Esophagus (tissue), 2 donors: ENCODE measurements around the gene MSANTD4. TPM values are rescaled to one million over a fixed set of nuclear protein-coding genes. Genes with fewer than 3 reads are reported as not detected.
"Not testable (repeated sequence)": the region's sequence is repeated elsewhere in the genome, so short reads cannot be mapped to it uniquely, and the experiment has no call there.

ENCODE experiments used
- H3K27ac ChIP-seq, 2 donors: one replicate each; pipeline ENCODE4 v1.5.1; 2013; ENCODE audit warnings: low read depth in 2 of 2, mild to moderate bottlenecking in 2 of 2, inconsistent platforms in 1 of 2, low read length in 1 of 2, moderate library complexity in 1 of 2
- H3K27me3 ChIP-seq, 2 donors: one replicate each; pipeline ENCODE4 v1.6.1; 2013; ENCODE audit warnings: low read length in 2 of 2, control low read depth in 1 of 2, mild to moderate bottlenecking in 1 of 2; ENCODE audit not compliant: insufficient read depth in 2 of 2, control insufficient read depth in 1 of 2
- H3K36me3 ChIP-seq, 2 donors: one replicate each; pipeline ENCODE4 v1.6.1; 2013; ENCODE audit warnings: low read length in 1 of 2; ENCODE audit not compliant: control insufficient read depth in 2 of 2, insufficient read depth in 2 of 2
- H3K4me1 ChIP-seq, 2 donors: one replicate each; pipeline ENCODE4 v1.6.1; 2013; ENCODE audit warnings: low read length in 1 of 2; ENCODE audit not compliant: control insufficient read depth in 2 of 2, insufficient read depth in 2 of 2
- H3K4me3 ChIP-seq, 2 donors: one replicate each; pipeline ENCODE4 v1.5.1; 2013; ENCODE audit warnings: low read length in 2 of 2, mild to moderate bottlenecking in 2 of 2, low read depth in 1 of 2, moderate library complexity in 1 of 2
- H3K9me3 ChIP-seq, 2 donors: one replicate each; pipeline ENCODE4 v1.6.1; 2013; ENCODE audit warnings: mild to moderate bottlenecking in 2 of 2, low read depth in 1 of 2, low read length in 1 of 2, moderate library complexity in 1 of 2; ENCODE audit not compliant: control insufficient read depth in 2 of 2, insufficient read depth in 1 of 2
- WGBS, 2 donors: extraction: QIAGEN DNeasy Blood & Tissue Kit; methylation state at CpG; one replicate each; pipeline ENCODE4 v1.1.7; 2013; 5-methylcytosine and 5-hydroxymethylcytosine counted together
- polyA plus RNA-seq, 2 donors: library from polyadenylated mRNA; stranded (reverse); fragments of 200-250 nt; gene quantifications; one replicate each; pipeline ENCODE4 v1.2.3, GENCODE V29; 2013
- donor health status: healthy with polysubstance abuse.
- donor health status: Bipolar disorder and iron deficiency.

The MSANTD4 gene
- 1 to 10 TPM; 2.4 to 2.7 TPM for polyA plus RNA-seq

DNA sequence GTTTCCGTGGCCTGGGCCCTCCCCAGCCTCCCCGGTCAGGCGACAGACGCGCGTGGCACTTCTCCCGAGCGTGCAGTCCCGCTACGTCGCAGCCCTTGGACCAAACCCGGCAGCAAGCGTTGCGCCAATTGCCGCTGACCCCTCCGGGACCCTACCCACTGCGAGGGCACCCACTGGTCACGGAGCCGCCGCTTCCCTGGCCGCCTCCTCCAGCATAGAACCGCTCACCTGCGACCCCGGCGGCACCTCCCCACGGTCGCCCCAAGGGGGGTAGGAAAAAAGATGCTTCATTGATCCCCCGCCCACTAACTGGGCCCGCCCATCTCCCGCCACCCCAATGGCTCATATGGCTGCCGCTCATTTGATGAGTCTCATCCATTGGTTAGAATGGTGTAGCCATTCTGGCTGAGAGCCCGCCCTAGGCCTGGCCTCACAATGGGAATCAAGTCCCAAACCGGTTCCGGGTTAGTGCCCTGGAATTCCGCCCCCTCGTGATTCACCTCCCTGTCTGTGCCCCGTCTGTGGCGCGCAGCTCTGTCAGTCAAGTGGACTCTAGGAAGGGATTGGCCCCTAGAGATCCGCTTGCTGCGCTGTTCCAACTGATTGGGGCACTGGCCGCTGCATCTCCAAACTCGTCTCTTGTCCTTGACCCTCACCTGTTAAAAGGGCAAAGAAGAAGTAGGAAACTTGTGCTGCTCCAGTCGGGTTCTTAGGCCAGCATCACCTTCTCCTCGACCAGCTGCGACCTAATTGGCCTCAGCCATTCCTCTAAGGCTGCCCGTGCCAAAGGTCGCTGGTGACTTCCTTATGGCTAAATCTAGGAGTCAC is at the start of gene MSANTD4:
TSS of gene MSANTD4 (minus strand) at position 274 of the 828 bp plus-strand sequence. CDS start 11,323 bp downstream, outside the sequence.
- no peaks in the 10 kb centered on the region for H3K4me1 ChIP-seq
- 1% methylated on average over 47 to 48 of the region's 48 CpGs for WGBS, 2 donors
- peak within 1 kb of the TSS; percentile 67 to 79 for H3K4me3 ChIP-seq
- no peaks in the 10 kb centered on the region for H3K27me3 ChIP-seq
- no peaks in the 10 kb centered on the region for H3K36me3 ChIP-seq
- peaks cover 0 to 2% of the 10 kb centered on the region in 2 donors for H3K9me3 ChIP-seq
- H3K27ac ChIP-seq = peak within 1 kb of the TSS; percentile 73 to 76

GRCh38 chr11:106070606-106071005 is 48.6 kb upstream of the MSANTD4 start:
- no peaks in the 10 kb centered on the region for H3K4me1 ChIP-seq
- no peaks in the 10 kb centered on the region for H3K36me3 ChIP-seq
- H3K9me3 ChIP-seq = no peaks in the 10 kb centered on the region
- H3K4me3 ChIP-seq = no peak overlapping the region
- H3K27ac ChIP-seq = no peak overlapping the region
- 89 to 90% methylated on average over 3 of the region's 3 CpGs for WGBS, 2 donors
- H3K27me3 ChIP-seq = no peaks in the 10 kb centered on the region

DNA sequence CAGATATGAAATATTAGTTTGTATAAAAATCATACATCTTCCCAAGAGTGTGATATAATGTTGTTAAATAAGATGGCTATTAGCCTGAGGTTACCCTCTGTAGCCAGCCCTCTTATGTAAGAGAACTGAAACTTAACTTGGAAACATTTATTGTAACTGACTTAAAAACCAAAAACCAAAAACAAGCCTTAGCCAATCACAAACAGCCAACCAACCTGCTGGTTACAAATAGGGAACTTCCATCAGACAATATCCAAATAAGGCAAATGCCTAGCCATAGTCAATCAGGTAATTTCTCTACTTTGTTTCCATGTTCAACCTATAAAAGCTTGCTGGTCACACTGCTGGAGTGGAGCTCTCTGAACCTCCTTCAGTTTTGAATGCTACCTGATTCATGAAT is 41.0 kb upstream of the MSANTD4 start:
- Histone ChIP-seq H3K4me1 (no peaks in the 10 kb centered on the region), H3K27me3 (no peaks in the 10 kb centered on the region), H3K9me3 (no peaks in the 10 kb centered on the region)

GRCh38 chr11:106061954-106062949 is 40.2 kb upstream of the MSANTD4 start:
- H3K27me3 ChIP-seq = no peaks in the 10 kb centered on the region
- WGBS, 2 donors = 99 to 100% methylated on average over 1 of the region's 1 CpG
- no peaks in the 10 kb centered on the region for H3K9me3 ChIP-seq
- H3K36me3 ChIP-seq = no peaks in the 10 kb centered on the region
- H3K27ac ChIP-seq = no peak overlapping the region
- no peak overlapping the region for H3K4me3 ChIP-seq
- no peaks in the 10 kb centered on the region for H3K4me1 ChIP-seq

More for the DNA sequence above, 41.0 kb upstream of the MSANTD4 start:
- no peaks in the 10 kb centered on the region for H3K36me3 ChIP-seq
- no peak overlapping the region for H3K4me3 ChIP-seq
- no peak overlapping the region for H3K27ac ChIP-seq

GRCh38 chr11:106061249-106061784 is 39.3 kb upstream of the MSANTD4 start:
- H3K4me1 ChIP-seq = no peaks in the 10 kb centered on the region
- no peaks in the 10 kb centered on the region for H3K27me3 ChIP-seq
- H3K4me3 ChIP-seq = no peak overlapping the region
- H3K36me3 ChIP-seq = no peaks in the 10 kb centered on the region
- H3K9me3 ChIP-seq = no peaks in the 10 kb centered on the region
- H3K27ac ChIP-seq = no peak overlapping the region

DNA sequence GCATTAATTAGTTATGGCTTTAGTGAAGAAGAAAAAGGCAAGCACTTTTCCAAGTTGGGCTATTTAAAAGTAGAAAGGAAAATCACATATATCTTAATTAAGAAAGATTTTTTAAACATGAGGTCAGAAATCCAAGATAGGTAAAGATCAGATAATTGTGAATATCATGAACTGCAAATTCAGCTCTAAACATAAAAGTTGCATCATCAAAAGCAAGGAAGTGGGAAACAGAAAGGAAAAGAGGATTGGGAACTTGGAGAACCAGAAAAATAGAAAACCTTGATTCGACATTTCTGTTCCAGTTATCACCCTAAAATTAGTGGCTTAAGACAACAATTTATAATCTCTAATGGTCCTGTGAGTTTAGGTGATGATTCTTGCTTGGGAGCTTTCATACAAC is 37.6 kb upstream of the MSANTD4 start:
- H3K9me3 ChIP-seq = no peaks in the 10 kb centered on the region

GRCh38 chr11:106058377-106058776 is 36.3 kb upstream of the MSANTD4 start:
- 90 to 99% methylated on average over 14 of the region's 14 CpGs for WGBS, 2 donors
- H3K27me3 ChIP-seq = not testable (repeated sequence)

More for the DNA sequence above, 37.6 kb upstream of the MSANTD4 start:
- H3K4me1 ChIP-seq = no peaks in the 10 kb centered on the region
- WGBS, 2 donors = 82 to 88% methylated on average over 1 of the region's 1 CpG
- no peak overlapping the region for H3K27ac ChIP-seq
- H3K36me3 ChIP-seq = no peaks in the 10 kb centered on the region
- H3K4me3 ChIP-seq = no peak overlapping the region
- H3K27me3 ChIP-seq = no peaks in the 10 kb centered on the region

DNA sequence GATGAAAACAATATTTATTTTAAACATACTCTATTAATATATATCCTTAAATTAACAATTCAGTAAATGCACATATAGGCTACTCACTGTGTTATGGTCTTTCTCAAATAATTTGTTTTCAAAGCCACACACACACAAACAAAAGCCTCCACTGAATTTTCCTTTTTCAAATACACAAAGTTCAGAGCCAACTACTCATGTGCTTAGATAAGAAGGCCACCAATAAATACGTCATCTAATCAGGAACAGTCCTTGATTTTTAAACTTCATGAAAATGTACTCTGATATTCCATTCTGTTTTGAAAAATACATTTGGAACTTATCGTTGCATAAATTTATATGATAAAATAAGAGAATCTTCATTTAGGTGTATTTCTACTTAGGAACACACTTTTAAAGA is 29.1 kb upstream of the MSANTD4 start:
- WGBS, 2 donors = 75 to 89% methylated on average over 2 of the region's 2 CpGs

More at GRCh38 chr11:106058377-106058776, 36.3 kb upstream of the MSANTD4 start:
- not testable (repeated sequence) for H3K27ac ChIP-seq, H3K4me1 ChIP-seq, H3K9me3 ChIP-seq, H3K36me3 ChIP-seq, H3K4me3 ChIP-seq

DNA sequence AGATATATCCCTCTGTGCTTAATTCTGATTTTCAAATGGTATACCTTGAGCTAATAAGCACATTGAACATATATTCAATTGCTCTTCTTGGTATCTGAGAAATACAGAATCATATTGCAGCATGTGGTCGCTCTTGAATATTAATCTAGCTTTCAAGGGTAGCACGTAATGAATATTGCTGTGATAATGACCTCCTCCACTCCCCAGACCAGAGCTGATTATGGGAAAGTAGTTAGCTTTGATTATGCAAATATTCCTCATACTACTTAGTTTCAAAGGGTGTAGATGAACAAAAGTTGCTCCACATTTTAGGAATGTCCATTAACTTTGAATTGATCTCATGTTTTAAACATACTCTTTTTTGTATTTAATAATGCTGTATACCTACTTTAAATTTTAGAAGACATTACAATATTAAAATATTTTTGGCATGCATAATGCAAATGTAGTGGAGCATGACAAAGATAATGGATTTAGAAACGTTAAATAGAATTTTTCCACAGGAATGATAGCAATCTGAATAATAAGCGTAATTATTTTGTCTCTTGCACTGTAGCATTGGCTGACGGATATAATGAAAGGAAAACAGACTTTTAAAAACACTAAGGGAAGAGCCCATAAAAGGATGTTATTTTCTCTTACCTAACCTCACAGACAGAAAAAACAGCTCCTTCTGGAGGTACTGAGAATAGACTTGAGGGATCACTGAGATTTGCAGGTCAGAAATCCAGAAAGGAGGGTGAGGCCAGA is 27.9 kb upstream of the MSANTD4 start:
- Histone ChIP-seq H3K36me3 (no peaks in the 10 kb centered on the region), H3K27me3 (no peaks in the 10 kb centered on the region), H3K4me1 (no peaks in the 10 kb centered on the region), H3K27ac (no peak overlapping the region), H3K9me3 (no peaks in the 10 kb centered on the region), H3K4me3 (no peak overlapping the region)
- WGBS, 2 donors = 71 to 72% methylated on average over 5 of the region's 5 CpGs

More for the DNA sequence above, 29.1 kb upstream of the MSANTD4 start:
- Histone ChIP-seq H3K4me1 (no peaks in the 10 kb centered on the region), H3K9me3 (no peaks in the 10 kb centered on the region), H3K4me3 (no peak overlapping the region), H3K27me3 (no peaks in the 10 kb centered on the region), H3K36me3 (no peaks in the 10 kb centered on the region), H3K27ac (no peak overlapping the region)
